Head of caudate nucleus (tissue), 42 donors: ENCODE results near the gene PLA2G15.
A peak's percentile ranks its signal among the peaks of the same experiment; 100 is the strongest.

Experiments
- DNase-seq, 42 donors: peaks; one replicate each; pipeline versions ENCODE4 v3.0.0 to v3.0.0-alpha.2; 2020 to 2021; ENCODE audit warnings: mixed read lengths in 7 of 42
- intact Hi-C: fragments of 100-400 bp; cut with DNase I; formaldehyde crosslinking; loops from one replicate; pipeline ENCODE4 v1.15.0; 2022

The PLA2G15 gene

GRCh38 chr16:68269793-68270192 lies 24.6 kb downstream of the PLA2G15 start:
- DNase-seq: no peak
- intact Hi-C loops: no loop called here

GRCh38 chr16:68270353-68270752 lies 25.2 kb downstream of the PLA2G15 start:
- intact Hi-C loops: no loop called here
- no peak for DNase-seq

- DNase-seq: no peak
Measured at GRCh38 chr16:68272507-68273209, 27.5 kb downstream of the PLA2G15 start.

GRCh38 chr16:68273459-68273858 lies 28.3 kb downstream of the PLA2G15 start:
- no peak for DNase-seq
- intact Hi-C loops: no loop called here

More at GRCh38 chr16:68272507-68273209, 27.5 kb downstream of the PLA2G15 start:
- intact Hi-C loops: no loop called here

- intact Hi-C loops: no loop called here
Measured at GRCh38 chr16:68273896-68274295, 28.7 kb downstream of the PLA2G15 start.

GRCh38 chr16:68274441-68274840 lies 29.3 kb downstream of the PLA2G15 start:
- intact Hi-C loops: no loop called here
- no peak for DNase-seq

More at GRCh38 chr16:68273896-68274295, 28.7 kb downstream of the PLA2G15 start:
- no peak for DNase-seq

GRCh38 chr16:68275611-68276191 lies 30.5 kb downstream of the PLA2G15 start:
- no peak for DNase-seq
- intact Hi-C loops: no loop called here

- DNase-seq: no peak
- intact Hi-C loops: no loop called here
Measured at GRCh38 chr16:68276223-68276622, 31.1 kb downstream of the PLA2G15 start.

GRCh38 chr16:68279726-68280558 lies 34.8 kb downstream of the PLA2G15 start:
- DNase-seq: no peak
- intact Hi-C loops: no loop called here

GRCh38 chr16:68281368-68282063 lies 36.3 kb downstream of the PLA2G15 start:
- no peak for DNase-seq
- intact Hi-C loops: no loop called here

- intact Hi-C loops: no loop called here
- no peak for DNase-seq
Measured at GRCh38 chr16:68282064-68282452, 36.9 kb downstream of the PLA2G15 start.

GRCh38 chr16:68283346-68283745 lies 38.2 kb downstream of the PLA2G15 start:
- no peak for DNase-seq
- intact Hi-C loops: no loop called here

- intact Hi-C loops: no loop called here
- peak in 4 of 42 donors; percentile 9 to 40 (median 20) for DNase-seq
Measured at GRCh38 chr16:68283801-68284598, 38.8 kb downstream of the PLA2G15 start.

GRCh38 chr16:68284847-68285246 lies 39.7 kb downstream of the PLA2G15 start:
- peak in 1 of 42 donors; percentile 45 for DNase-seq
- intact Hi-C loops: no loop called here

- intact Hi-C loops: no loop called here
- DNase-seq: no peak
Measured at GRCh38 chr16:68285683-68286082, 40.5 kb downstream of the PLA2G15 start.

GRCh38 chr16:68286153-68287074 lies 41.2 kb downstream of the PLA2G15 start:
- DNase-seq: no peak
- intact Hi-C loops: no loop called here
